Hematopoietic multipotent progenitor cell treated with erythropoietin and hydrocortisone succinate and interleukin-3 and kit ligand, for 17 days (in vitro differentiated cells): Measurements from ENCODE around the gene CD74.
"Not testable (repeated sequence)": the region's sequence is repeated elsewhere in the genome, so short reads cannot be mapped to it uniquely, and the experiment has no call there.

Source experiments
- DNase-seq: peaks from one replicate; pipeline ENCODE4 v3.0.0-alpha.2; 2015; ENCODE audit warnings: low spot score

CD74 gene

GRCh38 chr5:150441813-150442698, 29.3 kb upstream of the CD74 start:
- DNase-seq, result no peak

- DNase-seq, result no peak
Measured at GRCh38 chr5:150440948-150441812, 28.5 kb upstream of the CD74 start.

DNA sequence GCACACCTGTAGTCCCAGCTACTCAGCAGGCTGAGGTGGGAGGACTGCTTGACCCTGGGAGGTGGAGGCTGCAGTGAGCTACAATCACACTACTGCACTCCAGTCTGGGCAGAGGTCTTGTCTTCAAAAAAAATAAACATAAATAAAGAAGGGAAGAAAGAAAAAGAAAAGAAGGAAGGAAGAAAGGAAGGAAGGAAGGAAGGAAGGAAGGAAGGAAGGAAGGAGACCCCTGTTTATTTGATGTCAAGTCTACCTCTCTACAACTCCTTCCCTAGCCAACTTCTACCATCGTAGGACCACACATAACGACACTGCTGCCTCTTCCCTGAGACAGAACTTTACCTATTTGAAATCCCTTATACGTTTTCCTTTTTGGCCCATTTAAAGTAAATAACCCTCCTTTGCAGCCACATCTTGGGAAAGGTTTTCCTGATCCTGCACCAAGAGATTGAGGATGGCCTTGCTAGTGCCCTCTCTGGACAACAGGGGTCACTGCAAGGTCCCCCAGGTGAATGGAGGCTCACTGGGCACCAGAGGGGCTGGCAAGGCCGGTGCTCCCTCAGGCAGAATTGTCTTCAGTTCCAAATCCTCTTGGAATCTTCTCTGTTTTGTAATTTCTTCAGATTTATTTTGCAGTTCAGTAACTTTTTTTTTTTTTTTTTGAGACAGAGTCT, 26.3 kb upstream of the CD74 start:
- DNase-seq, result peak; percentile 20

- DNase-seq, result peak; percentile 86
Measured at GRCh38 chr5:150436141-150436680, 23.5 kb upstream of the CD74 start.

DNA sequence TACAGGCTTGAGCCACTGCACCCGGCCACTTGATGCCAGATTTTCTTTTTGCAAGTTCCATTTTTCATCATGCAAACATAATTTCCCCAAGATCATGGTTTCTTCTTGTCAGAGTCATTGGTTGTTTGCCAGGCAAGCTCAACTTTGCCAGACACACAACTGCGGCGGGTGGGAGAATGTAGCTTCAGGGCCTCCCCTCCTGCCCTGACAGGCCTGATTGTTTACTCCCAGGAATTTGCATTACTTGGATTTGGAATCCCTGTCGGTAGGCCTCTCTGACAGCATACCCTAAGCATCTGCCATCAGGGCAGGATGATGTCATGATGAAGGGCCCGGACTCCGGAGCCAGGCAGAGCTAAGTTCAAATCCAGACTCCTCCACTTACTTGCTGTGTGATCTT, 21.8 kb upstream of the CD74 start:
- DNase-seq, result no peak

- no peak for DNase-seq
Measured at GRCh38 chr5:150431574-150431973, 18.9 kb upstream of the CD74 start.

- DNase-seq, result no peak
Measured at GRCh38 chr5:150431048-150431447, 18.3 kb upstream of the CD74 start.

DNA sequence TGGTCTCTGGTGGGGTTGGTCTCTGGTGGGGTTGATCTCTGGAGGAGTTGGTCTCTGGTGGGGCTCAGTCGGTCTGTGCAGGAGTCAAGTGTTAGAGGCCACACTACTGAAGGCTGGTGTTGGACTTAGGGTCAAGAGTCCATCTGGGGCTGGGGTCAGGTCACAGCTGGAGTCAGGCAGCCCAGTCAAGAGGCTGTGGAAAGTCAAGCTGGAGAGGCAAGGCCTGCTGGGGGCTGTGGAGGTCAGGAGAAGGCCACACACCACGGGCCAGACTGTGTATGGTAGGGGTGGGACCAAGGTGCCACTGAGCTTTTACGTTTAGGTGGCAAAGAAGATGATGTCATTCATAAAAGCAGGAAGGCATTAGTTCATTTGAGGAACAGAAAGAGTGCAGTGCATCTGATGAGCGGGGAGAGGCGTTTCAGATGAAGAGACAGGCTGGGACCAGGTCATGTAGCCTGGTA, 16.7 kb upstream of the CD74 start:
- no peak for DNase-seq

DNA sequence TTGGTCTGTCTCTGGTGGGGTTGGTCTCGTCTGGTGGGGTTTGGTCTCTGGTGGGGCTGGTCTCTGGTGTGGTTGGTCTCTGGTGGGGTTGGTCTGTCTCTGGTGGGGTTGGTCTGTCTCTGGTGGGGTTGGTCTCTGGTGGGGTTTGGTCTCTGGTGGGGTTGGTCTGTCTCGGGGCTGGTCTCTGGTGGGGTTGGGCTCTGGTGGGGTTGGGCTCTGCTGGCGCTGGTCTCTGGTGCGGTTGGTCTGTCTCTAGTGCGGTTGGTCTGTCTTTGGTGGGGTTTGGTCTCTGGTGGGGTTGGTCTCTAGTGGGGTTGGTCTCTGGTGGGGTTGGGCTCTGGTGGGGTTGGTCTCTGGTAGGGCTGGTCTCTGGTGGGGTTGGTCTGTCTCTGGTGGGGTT, 16.3 kb upstream of the CD74 start:
- no peak for DNase-seq

GRCh38 chr5:150428106-150428876, 15.6 kb upstream of the CD74 start:
- DNase-seq, result no peak

DNA sequence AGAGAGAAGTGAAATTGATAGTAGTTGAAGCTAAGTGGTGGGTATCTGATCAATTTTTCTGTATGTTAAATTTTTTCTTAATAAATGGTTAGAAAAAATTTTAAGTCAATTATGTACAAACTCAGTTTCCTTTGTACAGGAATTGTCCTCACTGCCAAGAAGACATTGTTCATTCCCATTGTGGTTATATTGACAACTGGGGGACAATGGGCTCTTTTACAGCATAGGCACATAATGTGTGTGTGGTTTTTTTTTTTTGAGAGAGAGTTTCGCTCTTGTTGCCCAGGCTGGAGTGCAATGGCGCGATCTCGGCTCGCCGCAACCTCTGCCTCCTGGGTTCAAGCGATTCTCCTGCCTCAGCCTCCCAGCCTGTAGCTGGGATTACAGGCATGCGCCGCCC, 13.5 kb upstream of the CD74 start:
- DNase-seq, result not testable (repeated sequence)

DNA sequence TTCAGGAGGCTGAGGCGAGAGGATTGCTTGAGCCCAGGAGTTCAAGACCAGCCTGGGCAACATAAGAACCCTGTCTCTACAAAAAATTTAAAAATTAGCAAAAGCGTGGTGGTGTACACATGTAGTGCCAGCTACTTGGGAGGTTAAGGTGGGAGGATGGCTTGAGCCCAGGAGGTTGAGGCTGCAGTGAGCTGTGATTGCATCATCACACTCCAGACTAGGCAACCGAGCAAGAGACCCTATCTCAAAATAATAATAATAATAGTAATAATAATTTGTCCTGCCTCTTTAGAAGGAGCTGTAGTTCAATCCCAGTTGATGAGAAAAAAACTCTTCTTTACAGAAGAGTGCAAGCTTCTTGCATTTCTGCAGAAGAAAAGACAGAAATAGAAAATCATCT, 10.0 kb upstream of the CD74 start:
- DNase-seq, result no peak

DNA sequence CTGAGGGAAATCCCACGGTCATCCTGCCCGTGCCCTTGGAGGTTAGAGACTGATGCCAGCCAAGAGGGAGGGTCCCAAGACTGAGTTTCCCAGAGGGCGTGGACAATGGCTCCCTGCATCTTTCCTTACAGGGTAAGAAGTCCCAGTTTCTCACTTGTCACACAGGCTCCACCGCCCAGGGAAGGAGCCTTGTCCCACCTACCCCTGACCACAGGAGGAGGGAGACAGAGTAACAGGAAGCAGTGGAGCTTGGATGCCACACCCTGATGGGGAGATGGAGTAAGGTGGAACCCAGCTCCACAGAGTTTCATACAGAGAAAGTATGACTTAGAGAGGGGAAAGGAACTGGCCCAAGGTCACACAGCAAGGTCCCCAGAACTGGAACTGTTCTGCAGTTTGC, 9.4 kb upstream of the CD74 start:
- no peak for DNase-seq

- DNase-seq, result no peak
Measured at GRCh38 chr5:150419630-150420270, 7.0 kb upstream of the CD74 start.

- not testable (repeated sequence) for DNase-seq
Measured at GRCh38 chr5:150413902-150414790, 1.4 kb upstream of the CD74 start.

DNA sequence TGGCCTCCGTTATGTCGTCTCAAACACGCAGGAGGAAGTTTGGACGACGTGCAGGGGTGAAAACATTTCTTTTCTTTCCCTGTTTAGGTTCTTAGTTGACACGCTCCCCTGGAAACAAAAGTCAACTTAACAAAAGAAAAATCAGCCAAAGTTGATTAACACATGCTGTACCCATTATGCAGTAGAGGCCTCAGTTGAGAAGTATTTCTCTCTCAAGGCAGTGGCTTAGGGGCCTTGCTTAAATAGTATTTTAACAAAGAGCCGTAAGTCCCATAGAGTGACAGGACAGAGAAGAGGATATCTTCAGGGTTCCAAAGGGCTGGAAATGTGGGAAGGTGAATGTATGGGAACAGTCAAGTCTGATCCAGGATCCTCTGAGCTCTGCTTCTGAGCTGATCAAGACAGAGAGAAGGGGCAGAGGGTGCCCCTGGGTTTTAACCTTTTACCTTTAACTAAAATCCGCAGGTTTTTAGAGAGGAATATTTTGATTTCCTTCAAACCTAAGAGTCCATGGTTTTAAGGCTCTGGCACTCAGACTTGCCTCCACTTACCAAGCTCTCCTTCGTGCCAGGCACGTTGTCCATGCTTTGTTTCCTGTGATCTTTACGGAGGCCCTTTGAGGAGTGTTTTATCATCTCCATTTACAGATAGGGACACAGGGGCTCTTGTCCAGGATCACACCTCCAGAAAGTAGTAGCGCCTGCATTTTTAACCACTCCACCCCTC, 629 bp upstream of the CD74 start:
- no peak for DNase-seq

DNA sequence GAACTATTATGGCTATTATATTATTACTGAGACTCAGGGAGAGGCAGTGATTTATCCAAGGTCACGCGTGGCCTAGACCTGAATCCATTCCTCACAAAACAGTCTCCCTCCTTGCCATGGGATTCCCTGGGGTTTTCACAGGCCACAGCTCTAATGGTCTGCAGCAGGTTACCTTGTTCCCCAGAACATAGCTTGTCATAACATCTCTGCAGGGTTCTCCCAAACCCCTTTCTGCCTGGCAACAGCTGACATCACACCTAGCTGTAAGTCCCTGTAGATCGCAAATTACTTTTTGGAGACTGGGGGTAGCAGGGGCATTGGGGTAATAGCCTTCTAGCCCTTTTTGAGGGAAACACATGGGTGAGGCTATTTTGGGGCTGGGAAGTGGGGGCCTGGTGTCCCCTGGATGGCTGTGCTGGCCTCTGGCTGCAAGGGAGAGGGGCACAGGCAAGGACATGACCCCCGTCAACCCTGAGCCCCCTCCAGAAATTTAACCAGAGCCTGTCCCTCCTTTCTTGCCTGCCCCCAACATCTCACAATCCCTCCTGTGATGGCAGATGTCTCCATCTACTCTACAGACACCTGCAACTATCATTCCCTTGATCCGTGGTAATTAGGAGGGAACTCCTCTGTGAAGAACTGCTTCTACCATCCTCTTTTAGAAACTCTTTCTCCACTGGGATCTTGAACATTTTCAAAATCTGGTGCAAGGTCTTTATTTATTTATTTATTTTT, 1.3 kb downstream of the CD74 start:
- no peak for DNase-seq

GRCh38 chr5:150410524-150411244, 2.0 kb downstream of the CD74 start:
- DNase-seq, result no peak
